NB4 (cell line): ENCODE data around the gene ICAM3.

Experiments used
- DNase-seq: peaks from one replicate; pipeline ENCODE4 v3.0.0; 2010; ENCODE audit warnings: low read depth
- H3K4me3 ChIP-seq: one replicate; pipeline ENCODE4 v1.5.1; 2011; ENCODE audit warnings: mild to moderate bottlenecking, low read depth, low read length, moderate library complexity
- CTCF ChIP-seq: IDR thresholded peaks from one replicate; pipeline ENCODE4 v1.5.1; 2012; ENCODE audit warnings: low read depth, low read length
- MAX ChIP-seq: IDR thresholded peaks from 2 replicates; pipeline ENCODE4 v1.6.1; 2011; ENCODE audit warnings: low read depth, low read length
- MYC ChIP-seq: IDR thresholded peaks from 2 replicates; pipeline ENCODE4 v1.6.1; 2011; ENCODE audit warnings: low read depth, low read length
- POLR2A ChIP-seq: IDR thresholded peaks from 2 replicates; pipeline ENCODE4 v1.6.1; 2011; ENCODE audit warnings: mild to moderate bottlenecking; ENCODE audit not compliant: insufficient read length; ENCODE audit errors: extremely low read depth

ICAM3 gene

GRCh38 chr19:10293637-10294367, 45.6 kb downstream of the ICAM3 start:
- H3K4me3 ChIP-seq: no peak overlapping the region
- no peak for TF ChIP-seq POLR2A
- TF ChIP-seq CTCF: no peak
- no peak for TF ChIP-seq MAX
- no peak for TF ChIP-seq MYC

GRCh38 chr19:10292789-10293636, 46.4 kb downstream of the ICAM3 start:
- H3K4me3 ChIP-seq: no peak overlapping the region
- TF ChIP-seq CTCF (peak; percentile 1), POLR2A (no peak), MAX (no peak)
- no peak for DNase-seq

More at GRCh38 chr19:10293637-10294367, 45.6 kb downstream of the ICAM3 start:
- DNase-seq: no peak

- DNase-seq: peak; percentile 79
- TF ChIP-seq CTCF (no peak), POLR2A (no peak), MAX (no peak), MYC (no peak)
These were observed 47.1 kb downstream of the ICAM3 start for GRCh38 chr19:10292206-10292788.

DNA sequence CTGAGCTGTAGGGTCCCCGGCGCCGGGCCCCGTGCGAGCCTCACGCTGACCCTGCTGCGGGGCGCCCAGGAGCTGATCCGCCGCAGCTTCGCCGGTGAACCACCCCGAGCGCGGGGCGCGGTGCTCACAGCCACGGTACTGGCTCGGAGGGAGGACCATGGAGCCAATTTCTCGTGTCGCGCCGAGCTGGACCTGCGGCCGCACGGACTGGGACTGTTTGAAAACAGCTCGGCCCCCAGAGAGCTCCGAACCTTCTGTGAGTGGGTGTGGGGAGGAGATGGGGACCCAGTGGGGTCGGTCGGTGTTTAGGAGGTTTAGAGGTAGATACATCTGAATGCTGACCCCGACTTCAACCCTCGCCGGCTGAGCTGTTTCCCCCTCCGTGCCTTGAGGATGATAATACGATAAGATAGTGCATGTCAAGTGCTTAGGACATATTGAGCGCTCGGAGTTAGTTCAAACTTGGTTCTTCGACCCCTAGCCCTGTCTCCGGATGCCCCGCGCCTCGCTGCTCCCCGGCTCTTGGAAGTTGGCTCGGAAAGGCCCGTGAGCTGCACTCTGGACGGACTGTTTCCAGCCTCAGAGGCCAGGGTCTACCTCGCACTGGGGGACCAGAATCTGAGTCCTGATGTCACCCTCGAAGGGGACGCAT, 47.7 kb downstream of the ICAM3 start:
- DNase-seq: peak; percentile 67
- TF ChIP-seq POLR2A (no peak), CTCF (no peak), MAX (no peak), MYC (no peak)
- H3K4me3 ChIP-seq: no peak overlapping the region

More at GRCh38 chr19:10292206-10292788, 47.1 kb downstream of the ICAM3 start:
- H3K4me3 ChIP-seq: no peak overlapping the region

DNA sequence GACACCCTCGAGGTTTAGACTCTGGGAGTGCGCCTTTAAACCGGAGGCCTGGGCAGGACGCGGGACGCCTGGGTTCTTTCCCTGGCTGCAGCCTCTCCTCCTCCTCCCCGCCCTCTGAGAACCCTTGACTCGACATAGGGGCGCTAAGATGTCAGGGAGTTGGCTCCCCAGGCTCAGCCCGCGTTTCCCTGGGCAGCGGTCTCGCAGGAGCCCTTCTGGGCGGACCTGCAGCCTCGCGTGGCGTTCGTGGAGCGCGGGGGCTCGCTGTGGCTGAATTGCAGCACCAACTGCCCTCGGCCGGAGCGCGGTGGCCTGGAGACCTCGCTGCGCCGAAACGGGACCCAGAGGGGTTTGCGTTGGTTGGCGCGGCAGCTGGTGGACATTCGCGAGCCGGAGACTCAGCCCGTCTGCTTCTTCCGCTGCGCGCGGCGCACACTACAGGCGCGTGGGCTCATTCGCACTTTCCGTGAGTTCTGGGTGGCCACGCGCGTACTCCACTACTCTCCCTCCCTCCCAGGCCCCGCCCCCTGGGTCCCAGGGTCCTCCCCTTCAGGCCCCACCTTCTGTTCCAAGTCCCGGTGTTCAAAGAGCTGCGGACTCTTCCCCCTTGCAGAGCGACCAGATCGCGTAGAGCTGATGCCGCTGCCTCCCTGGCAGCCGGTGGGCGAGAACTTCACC, 48.4 kb downstream of the ICAM3 start:
- TF ChIP-seq CTCF (no peak), MAX (no peak)
- peak; percentile 72 for DNase-seq
- no peak overlapping the region for H3K4me3 ChIP-seq
